D341Med (cell line): Measurements from ENCODE around the gene TBPL1.

ENCODE experiments used
- DNase-seq: peaks from one replicate; pipeline ENCODE4 v3.0.0; 2012; ENCODE audit warnings: low spot score

TBPL1 gene

GRCh38 chr6:134007077-134007476 is 54.1 kb downstream of the TBPL1 start:
- no peak for DNase-seq

- no peak for DNase-seq
Observed at GRCh38 chr6:134009876-134010275, 56.9 kb downstream of the TBPL1 start.

- no peak for DNase-seq
Observed at GRCh38 chr6:134010400-134010799, 57.4 kb downstream of the TBPL1 start.

- DNase-seq, result no peak
Observed at GRCh38 chr6:134010974-134011373, 58.0 kb downstream of the TBPL1 start.

DNA sequence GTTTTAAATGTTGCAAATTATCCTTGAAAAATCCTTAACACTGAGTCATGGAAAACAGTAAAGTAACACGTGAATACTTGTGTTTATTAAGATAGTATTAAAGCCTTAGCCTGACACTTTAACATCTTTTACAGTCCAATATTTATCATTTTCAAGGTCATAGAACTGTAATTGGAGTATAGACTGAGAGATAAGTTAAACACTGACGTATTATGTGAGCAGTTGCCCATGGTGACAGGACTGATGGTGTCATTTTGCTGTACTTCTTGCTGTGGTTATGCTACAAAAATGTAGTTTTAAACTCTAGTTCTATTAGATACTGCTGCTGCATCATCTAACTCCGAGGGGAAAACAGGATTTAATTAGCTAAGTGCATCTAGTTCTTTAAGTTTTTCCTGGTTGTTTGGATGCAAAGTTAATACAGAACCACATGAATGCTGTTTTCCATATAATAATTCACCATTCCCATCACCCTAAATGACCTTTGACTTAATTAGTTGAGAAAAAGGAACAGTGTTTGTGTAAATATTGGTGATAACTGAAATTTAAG is 61.6 kb downstream of the TBPL1 start:
- no peak for DNase-seq

DNA sequence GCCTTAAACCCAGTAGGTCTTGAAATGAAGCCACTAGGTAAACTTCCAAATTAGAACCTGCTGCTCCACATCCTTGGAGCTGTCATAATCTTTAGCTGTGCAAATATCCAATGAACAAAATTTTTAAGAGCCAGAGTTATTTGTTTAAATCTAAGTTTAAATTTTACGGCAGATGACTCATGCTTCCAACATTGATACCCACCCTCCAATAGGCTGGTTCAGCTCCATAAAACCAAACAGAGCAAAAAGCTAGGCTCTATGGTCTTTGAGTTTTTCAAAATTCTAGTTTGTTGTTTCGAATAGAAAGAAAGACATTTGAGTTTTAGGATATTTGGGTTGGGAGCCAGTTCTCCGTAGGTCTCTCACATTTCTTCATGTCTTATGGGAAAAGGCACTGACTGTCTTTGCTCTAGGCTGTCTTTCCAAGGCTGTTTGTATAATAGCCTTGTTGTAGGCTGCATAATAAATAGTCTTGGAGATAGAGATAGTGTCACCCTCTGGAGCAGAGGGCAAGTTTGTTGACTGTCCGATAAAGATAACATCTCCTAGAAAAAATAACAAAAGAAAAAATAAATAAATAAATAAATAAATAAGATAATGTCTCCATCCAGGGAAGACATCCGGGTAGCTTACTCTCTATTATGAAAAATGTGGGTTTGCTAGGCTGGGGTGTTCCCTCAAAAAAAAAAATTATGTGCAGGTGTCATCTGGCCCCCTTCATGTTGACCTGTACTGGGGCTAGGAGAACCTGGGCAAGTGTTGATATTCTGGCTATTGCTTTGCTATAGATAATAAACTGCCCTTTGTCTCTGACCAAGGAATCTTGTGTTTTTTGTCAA is 62.9 kb downstream of the TBPL1 start:
- DNase-seq, result no peak

DNA sequence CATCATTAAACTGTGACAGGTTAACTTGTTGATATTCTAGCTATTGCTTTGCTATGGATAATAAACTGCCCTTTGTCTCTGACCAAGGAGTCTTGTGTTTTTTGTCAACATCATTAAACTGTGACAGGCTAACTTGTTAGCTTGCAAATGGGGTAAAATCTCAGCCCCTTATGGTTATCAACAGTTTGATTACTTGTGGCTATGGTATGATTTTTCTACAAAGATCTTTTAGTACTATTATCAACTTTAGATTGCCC is 63.5 kb downstream of the TBPL1 start:
- no peak for DNase-seq

DNA sequence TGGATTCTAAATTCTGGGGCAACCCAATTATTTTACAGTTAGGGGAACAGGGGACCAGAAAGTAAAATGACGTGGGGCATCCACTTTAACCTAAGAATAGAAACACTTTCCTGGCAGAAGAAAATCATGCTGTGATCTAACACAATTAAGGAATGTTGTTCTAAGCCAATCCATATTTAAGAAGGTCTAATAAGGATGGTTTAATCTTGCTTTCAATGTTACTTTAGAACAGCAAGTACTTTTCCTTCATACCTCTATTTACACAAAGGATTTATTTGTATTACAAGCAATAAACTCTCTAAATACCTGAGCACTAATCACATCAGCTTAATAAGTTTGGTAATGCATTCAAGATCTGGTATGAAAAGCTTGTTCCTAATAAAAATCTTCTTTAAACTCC is 67.0 kb downstream of the TBPL1 start:
- DNase-seq, result no peak

GRCh38 chr6:134020543-134020942 is 67.5 kb downstream of the TBPL1 start:
- DNase-seq, result no peak

- no peak for DNase-seq
Observed at GRCh38 chr6:134020968-134021367, 67.9 kb downstream of the TBPL1 start.

GRCh38 chr6:134021396-134022122 is 68.5 kb downstream of the TBPL1 start:
- DNase-seq, result no peak

DNA sequence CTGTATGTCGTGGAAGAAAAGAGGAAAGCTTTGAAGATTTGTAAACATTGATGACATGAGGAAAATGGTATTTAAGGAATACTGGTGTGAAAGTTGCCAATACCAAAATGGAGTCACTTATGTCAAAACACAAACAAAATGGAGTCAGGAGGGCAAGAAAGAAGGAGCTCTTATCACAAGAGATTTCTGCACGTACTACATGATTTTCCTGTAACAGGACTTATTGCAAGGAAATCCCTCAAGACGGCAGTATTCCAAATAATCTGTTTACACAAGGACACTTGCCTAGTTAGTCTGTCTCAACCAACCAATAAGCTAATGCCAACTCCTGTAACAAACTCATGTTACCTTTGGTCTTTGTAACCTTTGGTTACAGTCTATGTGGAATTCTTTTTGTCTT is 69.6 kb downstream of the TBPL1 start:
- DNase-seq, result no peak

DNA sequence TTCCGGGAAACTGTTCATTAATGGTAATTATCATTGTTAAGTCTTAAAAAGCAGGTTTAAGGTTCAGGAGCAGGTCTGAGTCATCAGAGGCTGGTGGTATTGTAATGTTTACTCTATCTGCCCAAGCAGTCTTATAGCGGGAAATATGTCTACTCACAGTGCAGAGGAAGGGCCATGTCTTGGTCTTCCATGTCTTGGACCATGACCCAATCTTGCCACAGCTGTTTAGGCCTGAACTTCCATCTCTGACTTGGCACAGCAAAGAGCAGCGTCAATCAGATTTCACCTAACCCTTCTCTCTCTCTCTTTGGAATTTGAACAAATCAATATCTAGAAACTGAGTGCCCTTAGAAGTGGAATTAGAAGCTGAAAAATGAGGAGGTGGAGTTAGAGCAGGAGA is 73.6 kb downstream of the TBPL1 start:
- no peak for DNase-seq

DNA sequence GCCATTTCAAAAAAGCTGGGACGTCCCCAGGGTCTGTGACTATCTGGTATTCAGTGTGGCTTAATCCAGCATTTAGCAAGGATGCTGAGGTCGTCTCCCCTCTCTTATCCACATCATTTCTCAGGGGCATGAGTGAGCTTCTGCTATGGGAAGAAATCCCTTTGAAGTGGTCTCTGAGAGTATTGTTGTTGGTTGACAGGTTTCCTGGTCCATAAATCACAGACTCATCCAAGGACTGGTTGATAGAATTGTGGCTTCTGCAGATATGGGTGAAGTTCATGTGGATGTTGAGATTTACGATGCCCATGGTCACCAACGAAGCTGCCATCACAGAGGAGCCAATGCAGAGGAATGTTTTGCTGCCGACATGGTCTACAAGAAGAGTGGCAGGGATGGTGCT is 75.4 kb downstream of the TBPL1 start:
- no peak for DNase-seq

DNA sequence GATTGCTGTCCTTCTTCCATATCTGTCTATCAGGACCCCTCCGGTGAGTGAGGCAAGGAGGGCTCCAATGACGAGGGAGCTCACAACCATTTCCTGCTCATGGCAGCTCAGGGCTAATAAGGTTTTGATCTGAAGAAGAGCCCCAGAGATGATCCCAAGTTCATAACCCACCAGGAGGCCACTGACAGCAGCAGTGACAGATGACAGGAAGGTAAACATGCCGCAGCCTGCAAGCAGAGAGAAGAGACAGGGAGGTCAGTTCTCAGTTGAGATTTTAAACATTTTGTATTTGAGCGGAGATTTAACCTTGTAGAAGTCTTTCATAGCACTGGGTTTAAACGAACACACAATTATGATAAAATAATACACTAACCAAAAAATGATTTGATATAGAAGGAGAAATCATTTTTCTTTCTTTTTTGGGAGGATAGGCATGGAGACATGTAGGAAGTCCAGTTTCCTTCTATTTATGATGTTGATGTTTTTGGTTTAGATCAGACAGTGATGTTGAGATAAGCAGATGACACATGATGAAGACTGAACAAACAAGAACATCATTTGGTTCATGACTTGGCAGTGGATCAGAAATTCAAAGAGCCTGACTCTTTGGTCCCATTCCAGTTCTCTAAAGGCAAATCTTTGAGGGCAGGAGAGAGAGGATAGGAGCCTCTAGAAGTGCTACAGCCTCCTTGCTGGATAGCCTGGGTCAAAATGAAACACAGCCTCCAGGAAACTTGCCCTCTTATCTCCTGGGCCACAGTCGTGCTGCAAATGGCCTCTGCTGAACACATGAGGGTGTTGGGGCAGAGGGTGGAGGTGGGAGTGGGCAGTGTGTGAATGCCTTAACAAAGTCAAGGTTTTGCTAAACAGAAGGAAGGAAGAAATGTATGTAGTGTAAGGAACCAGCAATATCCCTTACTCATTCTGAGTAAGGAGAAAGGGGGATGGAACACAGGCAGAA is 76.8 kb downstream of the TBPL1 start:
- DNase-seq, result no peak

DNA sequence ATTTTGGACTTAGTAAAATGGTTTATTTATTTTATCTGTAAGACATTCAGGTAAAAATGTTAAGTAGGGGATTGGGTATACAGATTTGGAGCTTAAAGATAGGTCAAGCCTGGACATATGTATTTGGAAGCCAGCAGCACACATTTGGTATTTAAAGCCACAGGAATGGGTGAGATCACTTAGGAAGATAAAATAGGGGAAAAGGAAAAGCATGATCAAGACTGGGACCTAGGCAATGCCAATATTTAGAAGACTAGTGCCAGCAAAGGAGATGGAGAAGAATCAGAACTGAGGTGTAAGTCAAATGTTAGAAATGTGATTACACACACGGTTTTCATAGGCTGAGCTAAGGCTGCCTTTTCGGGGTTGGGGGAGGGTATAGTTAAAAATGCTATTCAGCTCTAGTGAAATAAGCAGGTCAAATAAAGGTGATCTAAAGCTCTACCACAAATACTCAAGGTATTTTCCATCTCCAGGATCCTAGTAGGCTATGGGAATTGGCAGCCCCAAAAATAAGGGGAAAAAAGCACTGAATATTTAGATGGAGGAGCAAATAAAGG is 78.8 kb downstream of the TBPL1 start:
- no peak for DNase-seq

DNA sequence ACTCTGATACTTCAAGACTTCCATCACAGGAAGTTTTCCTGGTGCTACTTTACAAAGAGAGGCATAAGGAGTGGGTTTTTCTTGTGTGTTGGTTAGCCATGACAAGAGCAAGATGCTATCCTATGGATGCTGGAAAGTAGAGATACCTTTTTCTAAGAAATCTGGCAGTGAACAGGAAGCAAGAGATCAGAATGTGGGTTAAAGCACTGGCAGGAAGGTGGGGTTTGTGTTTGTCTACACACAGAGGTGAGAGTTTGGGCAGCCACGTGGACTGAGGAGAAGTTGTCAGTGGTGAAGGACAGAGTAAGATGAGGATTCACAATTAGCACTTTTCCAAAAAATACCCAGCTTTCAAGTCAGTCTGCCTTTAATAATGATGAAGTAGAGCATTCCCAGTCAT is 81.5 kb downstream of the TBPL1 start:
- DNase-seq, result no peak

DNA sequence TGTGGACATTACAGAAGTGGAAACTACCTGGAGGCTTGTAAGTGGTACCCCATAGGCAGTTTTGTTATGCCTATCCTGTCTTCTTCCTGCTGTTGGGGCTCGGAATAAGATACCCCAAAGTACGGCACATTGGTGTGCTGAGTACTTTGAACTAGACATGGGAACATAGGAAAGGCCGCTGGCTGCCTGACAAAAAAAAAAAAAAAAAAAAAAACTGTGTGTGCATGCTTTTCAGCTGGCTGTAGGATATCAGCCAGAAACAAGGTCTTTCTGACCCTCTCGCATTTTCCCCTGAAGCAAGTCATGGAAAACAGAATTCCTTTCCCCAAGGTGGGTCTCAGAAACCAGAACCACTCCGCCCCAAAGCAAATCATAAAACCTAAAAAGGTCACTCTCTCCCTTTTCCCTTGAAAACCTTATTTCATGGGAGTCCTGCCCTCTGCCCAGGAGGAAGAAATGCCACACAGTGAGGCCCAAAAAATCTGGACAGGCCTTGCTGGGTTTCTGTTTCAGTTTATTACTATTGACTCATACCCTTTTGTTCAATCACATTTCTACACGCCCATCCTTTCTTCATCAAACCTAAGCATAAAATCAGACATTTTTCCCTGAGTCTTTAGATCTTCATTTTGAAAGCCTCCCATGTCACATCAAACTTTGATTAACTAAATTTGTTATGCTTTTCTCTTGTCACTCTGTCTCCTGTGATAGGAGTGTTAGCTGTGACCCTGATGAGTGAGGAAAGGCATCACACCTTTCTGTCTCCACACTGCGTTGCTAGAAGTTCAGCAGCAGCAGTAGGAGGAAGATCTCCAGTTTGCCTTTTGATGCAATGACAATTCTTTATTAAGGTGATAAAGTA is 82.2 kb downstream of the TBPL1 start:
- DNase-seq, result no peak

GRCh38 chr6:134035823-134036296 is 82.8 kb downstream of the TBPL1 start:
- DNase-seq, result no peak

DNA sequence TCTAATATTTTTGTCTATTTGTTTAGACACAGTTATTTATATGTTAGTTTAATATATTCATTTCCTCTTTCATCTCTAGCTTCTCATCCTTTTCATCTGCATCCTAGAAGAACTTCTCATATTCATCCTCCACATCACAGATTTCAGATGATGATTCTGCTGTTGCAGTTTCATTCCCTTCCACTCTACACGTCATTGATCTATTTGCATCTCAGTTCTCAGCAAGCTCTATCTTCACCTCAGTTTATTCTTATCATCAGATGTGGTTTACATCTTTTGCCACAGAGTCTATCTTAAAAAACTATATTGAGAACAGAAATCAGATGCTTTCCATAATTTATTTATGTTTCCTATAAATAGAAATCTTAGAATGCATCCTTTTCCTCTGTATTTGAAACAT is 86.1 kb downstream of the TBPL1 start:
- DNase-seq, result no peak
